B cell (primary cell): ENCODE results near the gene CAMTA1. TPM values are rescaled to one million over a fixed set of nuclear protein-coding genes. Genes with fewer than 3 reads are reported as not detected.

Experiments used
- ATAC-seq: fragments of 200-7000 bp; cut with Tn5 transposase; one replicate; pipeline ENCODE4 v1.10.0; 2021; ENCODE audit warnings: low read depth, mild to moderate bottlenecking, moderate number of reproducible peaks, moderate library complexity
- CTCF ChIA-PET: fragments of 350-600 bp; sonication (Branson Sonifier 250); formaldehyde crosslinking; loops from one replicate; lab custom pipeline; 2021; ENCODE audit warnings: antibody characterized with exemption, inconsistent platforms; lab: Charles Lee
- POLR2A ChIA-PET: fragments of 350-600 bp; sonication (Branson Sonifier 250); formaldehyde crosslinking; loops from one replicate; lab custom pipeline; 2021; ENCODE audit warnings: antibody characterized with exemption; lab: Charles Lee
- DNase-seq: peaks from one replicate; pipeline ENCODE4 v3.0.0; 2013
- H2AFZ ChIP-seq: 2 replicates; pipeline ENCODE4 v1.6.1; 2012; ENCODE audit warnings: mild to moderate bottlenecking, low read depth, low read length; ENCODE audit not compliant: insufficient read depth, poor library complexity, severe bottlenecking
- H3K27ac ChIP-seq, 2 donors: 1 replicate in 1 of 2; 2 replicates in 1 of 2; pipeline ENCODE4 v1.5.1; 2012 to 2013; ENCODE audit warnings: low read length in 2 of 2, mild to moderate bottlenecking in 2 of 2, moderate library complexity in 1 of 2
- H3K27me3 ChIP-seq, 4 experiments: fragments of 200-600 bp in 1 of 4; sonication (generic) in 1 of 4; replicated peaks in 1 of 4; 1 replicate in 2 of 4; 2 replicates in 2 of 4; pipeline versions ENCODE4 v1.6.1 to v1.7.0; 2013 to 2016; ENCODE audit warnings: low read length in 3 of 4, mild to moderate bottlenecking in 2 of 4, mixed read lengths in 1 of 4, moderate library complexity in 1 of 4; ENCODE audit not compliant: insufficient read depth in 4 of 4, control insufficient read depth in 3 of 4; ENCODE audit errors: control extremely low read depth in 1 of 4
- H3K36me3 ChIP-seq, 2 experiments: replicated peaks in 1 of 2; 1 replicate in 1 of 2; 2 replicates in 1 of 2; pipeline versions ENCODE4 v1.6.1 to v1.7.1; 2013; ENCODE audit warnings: low read length in 1 of 2; ENCODE audit not compliant: insufficient read depth in 2 of 2, control insufficient read depth in 1 of 2; ENCODE audit errors: control extremely low read depth in 1 of 2, extremely low read depth in 1 of 2
- H3K4me1 ChIP-seq, 2 donors: fragments of 200-600 bp in 1 of 2; sonication (generic) in 1 of 2; 1 replicate in 1 of 2; 2 replicates in 1 of 2; pipeline versions ENCODE4 v1.5.1 to v1.6.1; 2013 to 2017; ENCODE audit warnings: low read length in 2 of 2; ENCODE audit not compliant: control insufficient read depth in 2 of 2, insufficient read depth in 2 of 2
- H3K4me2 ChIP-seq: replicated peaks from 2 replicates; pipeline ENCODE3; 2012; ENCODE audit warnings: mild to moderate bottlenecking, low read depth, low read length; ENCODE audit not compliant: poor library complexity, severe bottlenecking
- H3K4me3 ChIP-seq, 5 experiments: fragments of 200-600 bp in 1 of 5; sonication (generic) in 1 of 5; 1 replicate in 3 of 5; 2 replicates in 2 of 5; pipeline versions ENCODE4 v1.5.1 to v1.7.0; 2011 to 2016; ENCODE audit warnings: low read length in 4 of 5, mild to moderate bottlenecking in 4 of 5, low read depth in 2 of 5, control low read depth in 1 of 5, moderate library complexity in 1 of 5; ENCODE audit not compliant: insufficient read depth in 1 of 5; ENCODE audit errors: control extremely low read depth in 1 of 5, extremely low read depth in 1 of 5
- H3K79me2 ChIP-seq: fragments of 200-600 bp; sonication (generic); one replicate; pipeline ENCODE4 v1.6.0; 2016; ENCODE audit warnings: low read length; ENCODE audit not compliant: control insufficient read depth, insufficient read depth
- H3K9ac ChIP-seq: fragments of 200-600 bp; sonication (generic); 2 replicates; pipeline ENCODE4 v1.6.1; 2017; ENCODE audit warnings: mild to moderate bottlenecking, low read length, moderate library complexity
- H3K9me3 ChIP-seq, 3 donors: one replicate each; pipeline versions ENCODE4 v1.6.1 to v1.7.1; 2013; ENCODE audit warnings: low read length in 2 of 3; ENCODE audit not compliant: control insufficient read depth in 2 of 3, insufficient read depth in 1 of 3; ENCODE audit errors: control extremely low read depth in 1 of 3
- H4K20me1 ChIP-seq: 2 replicates; pipeline ENCODE4 v1.6.0; 2012; ENCODE audit warnings: mild to moderate bottlenecking, low read length; ENCODE audit not compliant: insufficient read depth, control insufficient read depth, poor library complexity, severe bottlenecking
- H3K27ac Mint-ChIP-seq: one replicate; pipeline ENCODE4 v1.8.0; 2021; ENCODE audit warnings: mixed read lengths
- H3K27me3 Mint-ChIP-seq: one replicate; pipeline ENCODE4 v1.8.0; 2021; ENCODE audit warnings: mixed read lengths
- H3K4me1 Mint-ChIP-seq: one replicate; pipeline ENCODE4 v1.8.0; 2021; ENCODE audit warnings: mixed read lengths
- H3K4me3 Mint-ChIP-seq: one replicate; pipeline ENCODE4 v1.8.0; 2021; ENCODE audit warnings: mixed read lengths
- H3K9me3 Mint-ChIP-seq: one replicate; pipeline ENCODE4 v1.8.0; 2022; ENCODE audit warnings: mixed read lengths; ENCODE audit not compliant: insufficient read depth
- CTCF ChIP-seq: fragments of 200-600 bp; IDR thresholded peaks from one replicate; pipeline ENCODE4 v1.8.0; 2022; ENCODE audit warnings: antibody characterized with exemption, mild to moderate bottlenecking
- EZH2 ChIP-seq: IDR thresholded peaks from 2 replicates; pipeline ENCODE4 v1.6.1; 2012; ENCODE audit warnings: borderline replicate concordance, low read depth, mild to moderate bottlenecking, moderate library complexity, low read length; ENCODE audit not compliant: insufficient read depth, poor library complexity, severe bottlenecking
- WGBS: methylation state at CpG from one replicate; pipeline ENCODE4 v1.1.5; 2013; ENCODE audit warnings: missing lambda C conversion rate; ENCODE audit not compliant: insufficient coverage; 5-methylcytosine and 5-hydroxymethylcytosine counted together
- intact Hi-C: fragments of 100-400 bp; cut with micrococcal nuclease; formaldehyde crosslinking; loops from one replicate; pipeline ENCODE4 v1.10.0; 2022
- polyA plus RNA-seq: library from polyadenylated mRNA; depleted of rRNA; stranded (reverse); fragments of >200 nt; gene quantifications from 2 replicates; pipeline ENCODE4 v1.2.3, GENCODE V29; 2012
- total RNA-seq, 2 donors: library from RNA; stranded (reverse); fragments of 120-200 nt in 1 of 2; gene quantifications; 1 replicate in 1 of 2; 2 replicates in 1 of 2; pipeline versions ENCODE4 v1.2.3 to v1.2.4, GENCODE V29; 2013 to 2022

CAMTA1 gene
- total and polyA plus RNA-seq, 2 donors (not counting 1 experiment from before 2014, with no cell fraction given): 42.2 to 45.7 TPM

- H3K4me3 Mint-ChIP-seq: no peak overlapping the region
- TF ChIP-seq CTCF (no peak), EZH2 (no peak)
- H3K9me3 ChIP-seq: peaks cover 0 to 9% (median 2%) of the 10 kb centered on the region in 3 donors
- WGBS: 80% methylated on average over 1 of the region's 5 CpGs
- H3K27ac Mint-ChIP-seq: no peak overlapping the region
- H3K4me3 ChIP-seq: no peak overlapping the region
- H3K27ac ChIP-seq: no peak overlapping the region
- DNase-seq (no peak), ATAC-seq (no peak)
- no peaks in the 10 kb centered on the region for H3K79me2 ChIP-seq
- H3K9ac ChIP-seq: no peak overlapping the region
- H3K27me3 Mint-ChIP-seq: peaks cover 11% of the 10 kb centered on the region
- POLR2A ChIA-PET: no interaction called here
- H3K4me1 ChIP-seq: no peaks in the 10 kb centered on the region
- H3K4me2 ChIP-seq: no peak overlapping the region
- peaks cover 0 to 2% (median 0%) of the 10 kb centered on the region in 4 experiments for H3K27me3 ChIP-seq
- no peak overlapping the region for H2AFZ ChIP-seq
- intact Hi-C loops: no loop called here
- H3K9me3 Mint-ChIP-seq: peaks cover 4% of the 10 kb centered on the region
- no peaks in the 10 kb centered on the region for H3K4me1 Mint-ChIP-seq
- H4K20me1 ChIP-seq: no peaks in the 10 kb centered on the region
- CTCF ChIA-PET: no interaction called here
- no peaks in the 10 kb centered on the region for H3K36me3 ChIP-seq
Observed at GRCh38 chr1:7076117-7076516, 290.9 kb downstream of the CAMTA1 start.

GRCh38 chr1:7076572-7076971 is 291.3 kb downstream of the CAMTA1 start:
- POLR2A ChIA-PET: no interaction called here
- Histone ChIP-seq H3K9me3 (peaks cover 0 to 12% (median 2%) of the 10 kb centered on the region in 3 donors), H3K4me3 (no peak overlapping the region), H3K27ac (no peak overlapping the region), H3K4me2 (no peak overlapping the region), H4K20me1 (no peaks in the 10 kb centered on the region), H2AFZ (no peak overlapping the region), H3K36me3 (no peaks in the 10 kb centered on the region), H3K4me1 (no peaks in the 10 kb centered on the region), H3K79me2 (no peaks in the 10 kb centered on the region), H3K9ac (no peak overlapping the region), H3K27me3 (peaks cover 0 to 2% (median 0%) of the 10 kb centered on the region in 4 experiments)
- Mint-ChIP-seq H3K27ac (no peak overlapping the region), H3K4me1 (no peaks in the 10 kb centered on the region), H3K27me3 (peaks cover 15% of the 10 kb centered on the region), H3K4me3 (no peak overlapping the region), H3K9me3 (peaks cover 4% of the 10 kb centered on the region)
- intact Hi-C loops: no loop called here
- TF ChIP-seq EZH2 (no peak), CTCF (no peak)
- WGBS: no CpG with 5 or more reads among the region's 4 CpGs
- DNase-seq (no peak), ATAC-seq (no peak)
- CTCF ChIA-PET: no interaction called here
